ENCODE data around the gene GRIA1.

GRIA1 gene

GRCh38 chr5:153552886-153553285, 62.4 kb downstream of the GRIA1 start:
- no peak for ATAC-seq

DNA sequence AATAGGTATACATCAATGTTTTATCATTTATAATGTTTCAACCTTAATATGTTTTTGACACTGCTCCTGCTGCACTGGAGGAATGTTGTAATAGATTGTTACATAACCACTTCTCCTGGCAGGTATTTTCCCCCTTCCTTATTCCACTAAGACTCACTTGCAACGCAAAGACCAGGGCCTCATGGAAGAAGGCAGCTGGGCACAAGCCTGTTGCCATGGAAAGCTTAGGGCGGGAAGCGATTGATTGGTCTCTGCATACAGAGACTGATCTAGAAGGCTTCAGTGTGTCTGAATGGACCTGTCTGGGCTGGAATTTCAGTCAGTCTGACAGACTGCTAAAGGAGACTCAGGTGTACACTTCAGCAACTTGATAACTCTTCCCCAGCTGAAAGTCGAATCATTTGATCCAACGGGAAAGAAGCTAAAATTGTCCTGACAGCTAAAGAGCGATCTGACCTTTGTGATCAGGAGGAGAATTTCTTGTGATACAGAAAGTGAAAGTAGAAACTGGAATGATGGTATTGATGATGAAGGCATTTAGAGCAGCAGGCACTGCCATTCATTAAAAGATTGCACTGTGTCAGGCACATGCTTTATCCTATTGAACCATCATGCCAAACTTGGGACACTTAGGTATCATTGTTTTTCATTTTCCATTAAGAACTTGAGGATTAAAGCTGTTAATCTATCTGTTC, 65.1 kb downstream of the GRIA1 start:
- no peak for ATAC-seq

GRCh38 chr5:153558957-153559356, 68.5 kb downstream of the GRIA1 start:
- no peak for ATAC-seq

DNA sequence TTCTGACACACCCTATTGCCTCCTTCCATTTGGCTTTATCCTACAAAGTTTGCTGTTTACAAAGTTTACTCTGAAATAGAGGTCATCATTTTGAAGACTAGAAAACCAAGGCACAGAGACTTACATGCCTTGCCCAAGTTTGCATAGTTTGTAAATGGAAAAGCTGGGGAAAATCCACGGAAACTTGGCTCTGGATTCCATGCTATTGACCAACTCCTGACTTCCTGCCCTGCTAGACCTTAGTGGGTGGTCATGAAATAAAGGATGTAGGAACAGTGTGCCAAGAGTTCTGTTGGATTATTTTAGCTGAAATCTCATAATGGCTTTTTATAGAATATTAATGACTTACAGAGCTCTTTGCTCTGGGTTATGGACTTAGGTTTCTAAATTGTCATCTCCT, 69.5 kb downstream of the GRIA1 start:
- ATAC-seq: no peak

- no peak for ATAC-seq
Measured at GRCh38 chr5:153562189-153562588, 71.7 kb downstream of the GRIA1 start.

GRCh38 chr5:153565822-153566221, 75.4 kb downstream of the GRIA1 start:
- no peak for ATAC-seq

DNA sequence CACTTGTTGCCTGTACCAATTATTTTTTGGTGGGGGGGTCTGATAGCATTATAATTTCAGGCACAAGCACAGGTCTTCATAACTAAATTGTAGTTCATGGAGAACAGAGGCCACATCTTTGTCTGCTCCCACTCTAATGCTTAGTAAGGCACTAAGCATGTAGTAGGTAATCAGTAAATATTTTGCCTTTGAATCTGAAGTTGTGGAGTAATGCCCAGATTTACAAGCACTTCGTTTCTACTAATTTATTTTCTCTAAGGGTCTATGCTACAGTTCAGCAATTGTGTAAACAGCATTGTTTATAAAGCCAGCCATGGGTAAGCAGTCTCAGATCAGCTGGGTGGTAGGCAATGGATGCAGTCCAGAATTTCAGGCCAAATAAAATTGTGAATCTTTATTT, 78.6 kb downstream of the GRIA1 start:
- ATAC-seq: no peak

- ATAC-seq: no peak
Measured at GRCh38 chr5:153571162-153571561, 80.7 kb downstream of the GRIA1 start.

GRCh38 chr5:153572411-153573145, 82.1 kb downstream of the GRIA1 start:
- no peak for ATAC-seq

DNA sequence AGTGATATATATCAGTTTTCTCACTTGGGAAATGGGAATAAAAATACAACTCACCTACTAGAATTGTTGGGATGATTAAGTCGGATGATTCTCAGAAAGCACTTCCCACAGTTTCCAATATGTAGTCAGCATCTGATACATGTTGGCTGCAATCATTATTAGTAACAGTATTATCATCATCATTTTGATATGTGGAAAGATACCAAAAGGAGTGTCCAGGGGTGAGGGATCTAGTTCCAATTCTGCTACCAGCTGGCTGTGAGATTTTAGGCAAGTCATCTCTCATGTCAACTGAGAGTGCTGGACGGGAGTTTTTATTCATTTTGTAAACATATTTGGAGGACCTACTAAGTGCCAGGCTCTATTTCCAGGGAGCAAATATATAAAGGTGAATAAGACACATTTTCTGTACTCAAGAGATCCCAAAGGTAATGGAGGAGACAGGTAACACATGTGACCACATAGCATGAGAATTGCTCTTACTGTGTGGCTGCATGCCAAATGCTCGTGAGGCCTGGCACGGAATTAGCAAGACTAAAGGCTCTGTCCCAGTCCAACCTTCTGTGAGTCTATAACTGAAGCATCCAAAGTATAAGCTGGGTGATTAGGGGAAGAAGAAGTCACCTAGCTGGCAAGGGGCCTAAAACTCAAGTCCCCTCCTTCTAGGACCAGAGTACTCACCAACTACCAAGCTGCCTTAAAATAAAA, 83.0 kb downstream of the GRIA1 start:
- no peak for ATAC-seq

GRCh38 chr5:153584126-153584959, 93.9 kb downstream of the GRIA1 start:
- ATAC-seq: no peak

GRCh38 chr5:153584960-153585359, 94.5 kb downstream of the GRIA1 start:
- no peak for ATAC-seq

DNA sequence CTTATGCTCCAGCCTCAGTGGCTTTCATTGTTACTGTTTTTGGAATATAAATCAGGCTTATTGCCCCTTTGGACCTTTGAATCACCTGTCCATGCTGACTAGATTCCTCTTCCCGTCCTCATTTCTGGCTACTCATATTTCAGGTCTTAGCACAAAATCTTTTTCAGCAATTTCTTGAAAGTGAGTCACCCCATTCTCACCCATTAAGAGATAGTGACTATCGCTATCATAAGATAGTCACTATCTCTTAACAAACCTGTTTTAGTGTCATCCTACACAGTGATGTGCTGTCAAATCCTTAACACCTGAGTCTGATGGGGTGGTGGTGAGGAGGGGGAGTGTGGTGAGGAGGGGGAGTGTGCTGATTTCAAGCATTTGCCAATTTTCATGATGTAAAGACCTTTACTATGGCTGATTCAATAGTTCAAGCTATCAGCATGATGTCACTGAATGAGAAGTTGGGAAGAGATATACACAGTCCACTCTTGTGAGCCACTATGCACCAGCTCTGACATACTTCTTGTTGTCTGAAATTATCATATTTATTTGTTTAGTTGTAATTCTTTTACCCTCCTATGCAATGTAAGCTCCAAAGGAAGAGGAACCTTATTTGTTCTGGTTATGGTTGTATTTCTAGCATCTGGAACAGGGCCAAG, 95.3 kb downstream of the GRIA1 start:
- ATAC-seq: no peak

DNA sequence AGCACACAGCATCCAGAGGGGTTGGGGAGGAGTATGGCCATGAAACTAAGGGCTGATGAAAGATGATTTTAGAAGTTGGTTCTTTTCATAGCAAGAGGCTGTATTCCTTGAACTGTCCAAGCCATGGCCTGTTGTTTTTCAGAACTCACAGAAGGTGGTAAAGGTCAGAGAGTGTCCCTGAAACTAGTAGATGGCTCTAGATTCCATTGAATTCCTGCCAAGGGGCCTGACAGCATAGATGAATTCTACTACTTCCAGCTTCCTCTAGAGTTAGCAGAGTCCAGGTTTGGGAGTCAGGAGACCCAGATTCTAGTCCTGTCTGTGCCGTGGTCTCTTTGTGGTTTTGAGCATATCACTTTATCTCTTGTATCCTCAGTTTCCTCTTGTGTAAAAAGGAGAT, 101.6 kb downstream of the GRIA1 start:
- ATAC-seq: no peak

DNA sequence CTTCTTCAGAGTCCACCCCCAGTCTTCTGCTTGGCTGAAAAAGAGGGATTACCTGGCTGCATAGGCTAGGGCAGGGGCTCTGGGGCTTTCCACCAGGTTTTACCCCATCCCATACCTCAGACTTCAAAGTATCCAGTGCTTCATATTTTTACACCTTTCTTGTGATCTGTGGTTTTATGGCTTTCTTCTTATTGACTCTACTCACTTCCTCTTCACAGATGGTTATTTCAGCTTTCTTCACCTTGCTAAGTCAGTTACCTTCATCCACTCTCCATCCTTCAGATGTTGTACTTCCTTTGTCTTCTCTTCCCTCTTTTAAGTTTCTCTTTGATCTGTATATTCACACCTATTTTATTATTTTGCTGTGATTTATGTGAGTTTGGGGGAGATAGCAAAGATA, 104.3 kb downstream of the GRIA1 start:
- ATAC-seq: no peak

DNA sequence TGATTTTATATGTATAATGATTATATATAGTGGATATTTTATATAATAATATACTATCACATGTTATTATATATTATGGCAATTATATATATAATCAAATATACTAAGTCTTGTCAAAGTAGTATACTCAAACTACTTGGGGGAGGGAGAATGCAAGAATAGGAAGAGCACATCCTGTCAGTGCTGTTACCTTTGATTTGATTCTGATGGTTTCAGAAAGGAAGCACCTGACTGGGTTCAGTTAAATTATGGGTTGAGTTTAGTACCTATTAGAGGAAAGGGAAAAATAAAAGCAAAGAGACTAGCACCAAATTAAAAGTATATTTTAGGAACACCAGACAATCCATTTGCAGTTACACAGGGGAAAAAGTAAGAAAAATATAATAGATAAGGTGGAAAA, 107.6 kb downstream of the GRIA1 start:
- ATAC-seq: no peak

DNA sequence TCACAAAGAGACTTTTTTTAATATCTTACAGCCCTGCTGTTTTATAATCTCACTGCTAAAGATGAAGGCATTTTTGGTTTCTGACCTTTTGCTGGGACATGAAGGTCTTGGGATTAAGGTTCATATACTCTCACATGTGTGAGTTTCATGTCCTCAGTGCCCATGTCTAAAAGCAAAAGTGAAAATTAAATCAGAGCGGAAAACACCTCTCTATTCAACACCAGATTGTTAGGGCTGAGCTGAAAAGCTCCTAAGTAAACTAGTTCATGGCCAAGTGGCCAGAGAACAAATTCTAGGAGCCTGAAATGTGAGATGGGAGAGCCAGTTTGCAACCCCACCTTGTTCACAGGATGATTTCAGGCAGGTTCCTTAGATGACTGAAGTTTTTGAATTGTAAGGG, 110.9 kb downstream of the GRIA1 start:
- ATAC-seq: no peak

DNA sequence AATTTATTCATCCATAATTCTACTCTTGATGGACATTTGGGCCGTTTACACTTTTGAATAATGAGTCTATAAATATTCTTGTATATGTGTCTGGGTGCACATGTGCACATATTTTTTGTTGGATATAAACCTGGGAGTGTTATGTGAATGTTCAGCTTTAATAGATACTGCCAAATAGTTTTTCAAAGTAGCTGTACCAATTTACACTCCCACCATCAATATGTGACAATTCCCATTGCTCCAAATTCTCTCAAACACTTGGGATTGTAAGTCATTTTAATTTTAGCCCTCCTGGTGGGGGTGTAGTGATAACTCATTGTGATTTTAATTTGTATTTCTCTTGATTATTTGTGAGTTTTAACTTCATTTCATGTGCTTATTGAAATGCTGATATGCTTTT, 114.9 kb downstream of the GRIA1 start:
- ATAC-seq: no peak

- ATAC-seq: no peak
Measured at GRCh38 chr5:153610009-153610408, 119.5 kb downstream of the GRIA1 start.

- ATAC-seq: no peak
Measured at GRCh38 chr5:153610811-153611210, 120.3 kb downstream of the GRIA1 start.

GRCh38 chr5:153613144-153613543, 122.7 kb downstream of the GRIA1 start:
- ATAC-seq: no peak

- no peak for ATAC-seq
Measured at GRCh38 chr5:153613672-153614071, 123.2 kb downstream of the GRIA1 start.
